HG03342 (cell line): ENCODE results near the gene POLR3G.

Experiments
- ATAC-seq: cut with Tn5 transposase; IDR thresholded peaks from one replicate; pipeline ENCODE4 v1.9.1; 2021; ENCODE audit warnings: mild to moderate bottlenecking, moderate library complexity; ENCODE audit not compliant: unreplicated experiment

POLR3G gene

DNA sequence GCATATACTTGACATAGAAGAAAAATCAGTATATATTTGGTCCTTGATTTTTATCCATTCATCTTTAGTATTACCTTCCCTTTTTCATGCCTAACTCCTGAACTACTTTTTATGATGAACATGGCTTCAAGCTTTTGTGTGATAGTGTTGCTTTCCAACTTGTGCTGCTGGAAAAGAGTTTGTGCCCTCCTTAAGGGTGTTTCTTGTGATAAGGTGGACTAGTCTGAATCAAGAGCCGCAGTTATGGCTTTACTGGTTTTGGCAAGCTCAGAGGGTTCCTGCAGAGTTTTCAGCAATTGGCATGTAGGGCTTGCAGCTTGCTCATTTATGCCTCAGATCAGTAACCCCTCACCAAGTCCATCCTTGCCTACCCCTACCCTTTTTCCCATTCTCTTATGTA is 20.5 kb downstream of the POLR3G start:
- ATAC-seq, result no peak

- no peak for ATAC-seq
These were observed 28.9 kb downstream of the POLR3G start for GRCh38 chr5:90503596-90503995.

DNA sequence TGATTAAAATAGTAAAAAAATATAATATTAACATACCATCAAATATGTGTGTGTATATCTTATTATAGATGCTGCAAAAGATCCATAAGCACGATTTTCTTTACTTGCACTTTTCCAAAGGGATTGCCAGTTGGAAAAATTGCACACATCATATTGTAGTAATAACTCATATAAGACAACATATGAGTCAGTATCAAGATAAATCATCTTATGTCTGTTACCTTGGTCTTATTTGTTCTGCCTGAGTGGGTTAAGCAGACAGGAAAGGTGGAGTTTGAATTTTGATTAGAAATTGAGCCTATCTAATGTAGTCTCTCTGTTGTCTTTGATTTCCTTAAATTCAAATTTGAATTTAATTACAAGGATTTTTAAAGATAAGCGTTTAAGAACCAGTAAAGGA is 30.1 kb downstream of the POLR3G start:
- ATAC-seq, result no peak

GRCh38 chr5:90506221-90506620 is 31.6 kb downstream of the POLR3G start:
- no peak for ATAC-seq

DNA sequence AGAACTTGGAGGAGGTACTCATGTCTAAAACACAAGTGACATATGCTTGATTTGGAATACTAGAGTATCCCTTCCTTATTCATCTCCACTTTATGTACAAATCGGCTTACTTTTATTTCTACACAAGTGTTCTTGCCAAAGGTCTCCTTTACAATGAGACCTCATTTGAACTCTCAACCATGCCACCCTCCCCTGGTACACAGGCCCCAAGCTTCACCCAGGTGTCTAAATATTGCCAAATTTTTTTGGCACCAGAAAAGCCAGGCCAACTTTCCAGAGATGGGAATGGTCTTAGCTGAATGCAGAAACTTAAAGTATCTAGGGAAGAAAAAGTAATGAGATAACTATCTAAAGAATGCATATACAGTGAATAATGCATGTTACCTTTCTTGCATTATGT is 35.8 kb downstream of the POLR3G start:
- no peak for ATAC-seq

DNA sequence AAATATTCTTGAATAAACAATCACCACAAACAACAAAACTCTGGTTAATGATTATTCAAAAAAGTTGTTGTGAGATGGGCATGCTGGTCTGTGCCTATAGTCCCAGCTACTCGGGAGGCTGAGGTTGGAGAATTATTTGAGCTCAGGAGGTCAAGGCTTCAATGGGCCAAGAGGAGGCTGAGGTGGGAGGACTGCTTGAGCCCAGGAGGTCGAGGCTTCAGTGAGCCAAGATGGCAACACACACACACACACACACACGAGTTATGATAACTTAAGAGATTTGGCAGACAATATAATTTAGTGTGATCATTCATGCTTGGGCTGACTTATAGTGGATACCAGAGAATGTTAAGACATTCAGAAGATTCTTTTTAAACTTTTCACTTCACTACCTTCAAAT is 39.9 kb downstream of the POLR3G start:
- ATAC-seq, result no peak

GRCh38 chr5:90518661-90519060 is 44.0 kb downstream of the POLR3G start:
- ATAC-seq, result no peak

- ATAC-seq, result no peak
These were observed 44.4 kb downstream of the POLR3G start for GRCh38 chr5:90519081-90519480.

- no peak for ATAC-seq
These were observed 54.0 kb downstream of the POLR3G start for GRCh38 chr5:90528601-90529193.

GRCh38 chr5:90529194-90529938 is 54.7 kb downstream of the POLR3G start, which contains the start of gene LYSMD3:
LYSMD3 (minus strand) TSS chr5:90529584; CDS start chr5:90525289, 4,295 bp downstream.
- peak; percentile 91 for ATAC-seq

- peak; percentile 49 for ATAC-seq
These were observed 55.4 kb downstream of the POLR3G start for GRCh38 chr5:90529939-90530677.

DNA sequence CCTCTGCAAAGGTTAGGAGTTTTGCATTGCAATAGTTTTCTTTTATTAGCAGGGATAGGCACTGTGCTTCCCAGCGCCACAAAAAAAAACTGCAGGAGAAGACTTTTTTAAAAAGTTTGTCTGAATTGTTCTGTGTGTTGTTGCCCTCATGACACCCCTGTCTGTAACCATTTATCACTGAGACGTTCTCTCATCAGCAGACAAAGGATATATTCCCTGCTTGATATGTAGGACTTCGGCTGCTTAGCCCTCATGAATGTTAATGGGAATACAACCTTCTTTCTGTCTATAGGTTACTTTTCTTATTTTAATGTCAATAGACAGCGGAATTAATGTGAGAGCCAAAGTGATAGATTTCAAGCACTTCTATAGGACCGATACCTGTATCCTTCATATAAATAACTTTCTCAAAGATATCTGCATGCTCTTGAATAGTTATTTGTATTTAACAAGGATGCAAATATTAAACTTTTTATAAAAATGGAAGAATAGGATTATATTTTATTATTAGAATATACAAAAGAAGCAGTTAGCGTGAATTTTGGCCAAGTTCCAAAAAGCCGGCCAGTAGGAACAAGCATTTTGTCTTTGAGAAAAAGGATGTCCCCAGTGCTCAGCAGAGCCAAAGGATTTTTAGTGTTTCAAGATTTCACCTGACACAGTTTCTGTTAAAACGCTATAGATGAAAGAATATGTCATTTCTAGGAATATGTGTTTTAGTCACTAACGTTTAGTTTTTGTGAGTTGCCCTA is 56.2 kb downstream of the POLR3G start:
- no peak for ATAC-seq

GRCh38 chr5:90533794-90534193 is 59.1 kb downstream of the POLR3G start:
- ATAC-seq, result no peak

DNA sequence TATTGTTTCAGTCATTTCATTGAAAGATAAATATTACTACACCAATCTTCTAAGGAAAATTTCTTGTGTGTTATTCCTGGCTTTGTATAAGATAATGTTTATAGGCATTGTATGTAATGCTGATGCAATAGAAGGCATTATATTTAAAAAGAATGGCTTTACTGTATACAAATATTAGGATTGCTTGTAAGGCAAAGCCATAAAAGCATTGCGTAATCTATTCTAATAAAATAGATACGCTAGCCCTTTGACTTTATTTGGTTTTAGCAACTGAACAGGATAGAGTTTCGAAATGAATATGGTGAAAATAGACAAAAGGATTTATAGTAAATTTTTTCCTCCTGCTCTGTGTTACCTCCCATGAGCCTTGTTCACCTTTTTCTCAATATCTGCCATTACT is 60.3 kb downstream of the POLR3G start:
- no peak for ATAC-seq

- ATAC-seq, result no peak
These were observed 68.3 kb downstream of the POLR3G start for GRCh38 chr5:90542827-90543519.

DNA sequence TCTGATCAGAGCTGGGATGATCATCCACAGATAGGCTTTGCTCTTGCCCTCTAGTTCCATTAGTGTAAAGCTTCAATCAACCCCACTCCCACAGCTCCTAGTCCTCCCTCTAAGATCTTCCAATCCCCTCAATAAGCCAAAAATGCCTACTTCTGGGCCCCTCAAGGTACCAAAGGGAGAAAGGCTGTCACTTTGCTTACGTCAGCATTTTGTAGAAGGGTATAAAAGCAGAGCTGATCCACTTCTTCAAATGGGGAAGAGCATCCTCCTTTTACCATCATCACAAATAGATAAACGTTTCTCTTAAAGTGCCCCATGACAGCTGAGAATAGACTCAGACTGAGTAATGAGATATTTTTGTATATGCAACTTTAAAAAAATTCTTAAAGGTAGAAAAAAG is 70.8 kb downstream of the POLR3G start:
- ATAC-seq, result no peak

- no peak for ATAC-seq
These were observed 71.7 kb downstream of the POLR3G start for GRCh38 chr5:90546216-90546837.

DNA sequence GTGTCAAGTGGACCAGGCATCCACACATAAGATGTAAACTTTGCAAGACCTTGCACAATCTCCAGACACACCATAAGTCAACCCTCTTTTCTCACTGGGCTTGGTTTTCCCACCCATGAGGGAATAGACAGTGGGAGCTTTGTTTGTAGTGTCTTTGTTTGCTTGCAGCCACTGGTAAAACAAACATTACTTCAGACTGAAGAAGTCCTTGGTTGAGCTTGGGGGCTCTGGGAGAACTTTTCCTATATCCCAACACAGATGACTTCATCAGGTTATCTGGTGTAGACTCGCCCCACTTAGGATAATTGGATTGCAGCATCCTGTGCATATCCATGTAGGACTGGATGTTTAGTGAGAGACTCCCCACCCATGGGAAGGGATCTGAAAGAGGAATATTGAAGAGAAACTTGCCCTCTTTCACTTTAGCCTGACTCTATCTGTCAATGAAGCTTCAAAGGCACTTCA is 72.4 kb downstream of the POLR3G start:
- no peak for ATAC-seq

DNA sequence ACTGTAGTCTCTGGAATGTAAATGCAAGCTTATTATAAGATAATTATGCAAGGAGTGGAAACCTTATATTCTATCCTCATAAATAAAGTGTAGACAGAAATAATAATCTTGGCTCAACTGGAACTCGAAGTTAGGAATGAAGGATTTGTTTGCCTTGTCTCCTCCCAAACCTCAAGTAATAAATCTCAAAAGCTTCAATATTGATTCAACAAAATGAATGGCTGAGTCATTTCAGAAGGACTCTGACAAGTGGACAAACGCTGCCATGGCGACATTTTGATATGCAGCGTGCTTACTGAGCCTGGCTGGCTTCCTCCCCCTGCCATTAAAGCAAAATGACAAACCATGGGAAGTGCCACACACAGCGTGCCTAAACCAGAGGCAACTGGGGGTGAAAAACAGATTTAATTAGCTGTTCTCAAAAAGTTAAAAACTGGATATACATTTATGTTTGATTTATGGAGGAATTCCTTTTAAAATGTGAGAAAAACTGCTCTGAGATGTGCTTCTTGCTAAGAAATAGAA is 73.5 kb downstream of the POLR3G start:
- ATAC-seq, result no peak

DNA sequence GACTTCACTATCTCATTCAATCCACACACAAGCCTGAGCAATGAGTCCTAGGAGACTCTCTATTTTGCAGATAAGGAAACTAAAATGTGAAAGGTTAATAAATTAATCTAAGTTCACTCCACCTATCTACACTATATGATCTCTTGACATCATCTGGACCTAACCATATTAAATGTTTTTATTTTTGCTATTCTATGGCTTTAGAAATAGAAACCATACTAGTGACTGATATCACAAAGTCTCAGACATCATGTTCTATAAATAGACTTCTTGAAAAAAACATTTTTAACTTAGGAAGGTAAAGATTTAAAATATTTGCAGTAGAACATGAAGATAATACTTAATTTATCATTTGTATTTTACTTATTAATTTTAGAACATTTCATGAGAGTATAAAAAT is 74.6 kb downstream of the POLR3G start:
- no peak for ATAC-seq
